CD4-positive, alpha-beta T cell (primary cell): ENCODE measurements around the gene NEB. TPM values are rescaled to one million over a fixed set of nuclear protein-coding genes. Genes with fewer than 3 reads are reported as not detected.

Experiments
- ATAC-seq: fragments of 200-7000 bp; cut with Tn5 transposase; one replicate; pipeline ENCODE4 v1.10.0; 2022; ENCODE audit warnings: mild to moderate bottlenecking; ENCODE audit not compliant: poor library complexity
- CTCF ChIA-PET: fragments of 350-600 bp; sonication (Branson Sonifier 250); formaldehyde crosslinking; loops from one replicate; lab custom pipeline; 2021; ENCODE audit warnings: antibody characterized with exemption, inconsistent platforms; lab: Charles Lee
- POLR2A ChIA-PET: fragments of 350-600 bp; sonication (Branson Sonifier 250); formaldehyde crosslinking; loops from one replicate; lab custom pipeline; 2021; ENCODE audit warnings: antibody characterized with exemption, inconsistent platforms; lab: Charles Lee
- DNase-seq, 14 experiments: peaks; one replicate each; pipeline ENCODE4 v3.0.0-alpha.2; 2013 to 2020; ENCODE audit warnings: mixed read lengths in 2 of 14
- H3K27ac ChIP-seq, 2 donors: one replicate each; pipeline versions ENCODE4 v1.5.1 to v1.7.0; 2013; ENCODE audit warnings: low read length in 2 of 2, low read depth in 1 of 2, mild to moderate bottlenecking in 1 of 2
- H3K27me3 ChIP-seq, 2 experiments: 1 replicate in 1 of 2; 2 replicates in 1 of 2; pipeline versions ENCODE4 v1.6.1 to v1.7.0; 2013; ENCODE audit warnings: low read length in 2 of 2, control low read depth in 1 of 2, mild to moderate bottlenecking in 1 of 2, moderate library complexity in 1 of 2; ENCODE audit not compliant: insufficient read depth in 2 of 2, control insufficient read depth in 1 of 2
- H3K36me3 ChIP-seq: one replicate; pipeline ENCODE4 v1.6.1; 2013; ENCODE audit warnings: low read length, control low read depth; ENCODE audit not compliant: insufficient read depth
- H3K4me1 ChIP-seq: one replicate; pipeline ENCODE4 v1.6.1; 2013; ENCODE audit warnings: low read length, control low read depth; ENCODE audit not compliant: insufficient read depth
- H3K4me3 ChIP-seq: one replicate; pipeline ENCODE4 v1.5.1; 2013; ENCODE audit warnings: mild to moderate bottlenecking, low read length, moderate library complexity
- H3K9me3 ChIP-seq, 2 experiments: 1 replicate in 1 of 2; 2 replicates in 1 of 2; pipeline versions ENCODE4 v1.6.1 to v1.7.0; 2013; ENCODE audit warnings: low read length in 2 of 2, mild to moderate bottlenecking in 2 of 2, control low read depth in 1 of 2, moderate library complexity in 1 of 2; ENCODE audit not compliant: control insufficient read depth in 1 of 2, insufficient read depth in 1 of 2
- H3K27ac Mint-ChIP-seq: one replicate; pipeline ENCODE4 v1.8.0; 2020; ENCODE audit warnings: mixed read lengths
- H3K27me3 Mint-ChIP-seq: one replicate; pipeline ENCODE4 v1.8.0; 2021; ENCODE audit warnings: mixed read lengths
- H3K36me3 Mint-ChIP-seq: one replicate; pipeline ENCODE4 v1.8.0; 2021; ENCODE audit warnings: low read depth, mixed read lengths
- H3K4me1 Mint-ChIP-seq: one replicate; pipeline ENCODE4 v1.8.0; 2021; ENCODE audit warnings: low read depth, mixed read lengths
- H3K4me3 Mint-ChIP-seq: one replicate; pipeline ENCODE4 v1.8.0; 2020; ENCODE audit warnings: mild to moderate bottlenecking, mixed read lengths
- H3K9me3 Mint-ChIP-seq: one replicate; pipeline ENCODE4 v1.8.0; 2020; ENCODE audit warnings: mixed read lengths
- CTCF ChIP-seq: fragments of 200-600 bp; IDR thresholded peaks from one replicate; pipeline ENCODE4 v1.8.0; 2022; ENCODE audit warnings: antibody characterized with exemption, mild to moderate bottlenecking
- intact Hi-C, 2 experiments: fragments of 100-400 bp; cut with DNase I in 1 of 2; cut with micrococcal nuclease in 1 of 2; formaldehyde crosslinking; loops; one replicate each; pipeline versions ENCODE4 v1.15.1 to v1.9.0; 2023 to 2025; cut with DNase I, micrococcal nuclease
- total RNA-seq, 174 experiments: library from RNA in 2 of 174; stranded (reverse) in 2 of 174; gene quantifications; one replicate each; pipeline ENCODE4 v1.2.3 and lab custom pipeline; 2021 to 2026

Gene NEB
- total RNA-seq, 2 experiments from 2014 or later, result 1.2 to 1.8 TPM

- Mint-ChIP-seq H3K27me3 (no peaks in the 10 kb centered on the region), H3K4me3 (no peak overlapping the region), H3K27ac (no peak overlapping the region), H3K9me3 (peaks cover 12% of the 10 kb centered on the region), H3K4me1 (no peaks in the 10 kb centered on the region), H3K36me3 (peaks cover 23% of the 10 kb centered on the region)
- ATAC-seq, result no peak
- H3K27me3 ChIP-seq, result no peaks in the 10 kb centered on the region
- H3K36me3 ChIP-seq, result no peaks in the 10 kb centered on the region
- no peaks in the 10 kb centered on the region for H3K9me3 ChIP-seq
- intact Hi-C loops, result no loop called here
- no peak for TF ChIP-seq CTCF
- H3K4me3 ChIP-seq, result no peak overlapping the region
- ChIA-PET POLR2A (no interaction called here), CTCF (no interaction called here)
- no peak for DNase-seq
- H3K4me1 ChIP-seq, result no peaks in the 10 kb centered on the region
- no peak overlapping the region for H3K27ac ChIP-seq
Observed at GRCh38 chr2:151556121-151556520, 178.2 kb downstream of the NEB start.

GRCh38 chr2:151552287-151552686, 182.0 kb downstream of the NEB start:
- no peaks in the 10 kb centered on the region for H3K4me1 ChIP-seq
- DNase-seq (no peak), ATAC-seq (no peak)
- Mint-ChIP-seq H3K36me3 (peaks cover 16% of the 10 kb centered on the region), H3K27ac (no peak overlapping the region), H3K4me1 (no peaks in the 10 kb centered on the region), H3K9me3 (peaks cover 12% of the 10 kb centered on the region), H3K27me3 (no peaks in the 10 kb centered on the region), H3K4me3 (no peak overlapping the region)
- intact Hi-C loops, result no loop called here
- TF ChIP-seq CTCF, result no peak
- H3K4me3 ChIP-seq, result no peak overlapping the region
- no peaks in the 10 kb centered on the region for H3K9me3 ChIP-seq
- no peak overlapping the region for H3K27ac ChIP-seq
- H3K27me3 ChIP-seq, result no peaks in the 10 kb centered on the region
- CTCF ChIA-PET, result no interaction called here
- POLR2A ChIA-PET, result no interaction called here
- no peaks in the 10 kb centered on the region for H3K36me3 ChIP-seq

- DNase-seq (no peak), ATAC-seq (no peak)
- Mint-ChIP-seq H3K27me3 (no peaks in the 10 kb centered on the region), H3K4me1 (no peaks in the 10 kb centered on the region), H3K9me3 (peaks cover 10% of the 10 kb centered on the region), H3K27ac (no peak overlapping the region), H3K36me3 (peaks cover 16% of the 10 kb centered on the region), H3K4me3 (no peak overlapping the region)
- POLR2A ChIA-PET, result no interaction called here
- H3K36me3 ChIP-seq, result no peaks in the 10 kb centered on the region
- H3K27ac ChIP-seq, result no peak overlapping the region
- no peaks in the 10 kb centered on the region for H3K27me3 ChIP-seq
- CTCF ChIA-PET, result no interaction called here
- H3K4me3 ChIP-seq, result no peak overlapping the region
- no peaks in the 10 kb centered on the region for H3K9me3 ChIP-seq
- intact Hi-C loops, result no loop called here
- TF ChIP-seq CTCF, result no peak
- H3K4me1 ChIP-seq, result no peaks in the 10 kb centered on the region
Observed at GRCh38 chr2:151551556-151551955, 182.7 kb downstream of the NEB start.
